ENCODE measurements around the gene MED25. TPM values are rescaled to one million over a fixed set of nuclear protein-coding genes. Genes with fewer than 3 reads are reported as not detected.

Gene MED25
- total RNA-seq, 1 donor from 2014 or later, result 40.1 TPM

GRCh38 chr19:49883094-49883493 lies 65.0 kb downstream of the MED25 start:
- no peak for TF ChIP-seq CTCF (IDR thresholded peaks at IDR 0.05)
- H3K27ac Mint-ChIP-seq (ENCODE audit: unreplicated experiment), result no peak overlapping the region
- no peaks in the 10 kb centered on the region for H3K9me3 Mint-ChIP-seq (ENCODE audit: low read depth)
- no peak for DNase-seq (ENCODE audit: low spot score)
- H3K4me1 Mint-ChIP-seq (ENCODE audit: low read depth), result peaks cover 12% of the 10 kb centered on the region
- no peaks in the 10 kb centered on the region for H3K27me3 Mint-ChIP-seq (ENCODE audit: low read depth)
- peaks cover 34% of the 10 kb centered on the region for H3K36me3 Mint-ChIP-seq (ENCODE audit: low read depth)
- H3K4me3 Mint-ChIP-seq (ENCODE audit: unreplicated experiment), result no peak overlapping the region

- peaks cover 30% of the 10 kb centered on the region for H3K36me3 Mint-ChIP-seq (ENCODE audit: low read depth)
- H3K27me3 Mint-ChIP-seq (ENCODE audit: low read depth), result no peaks in the 10 kb centered on the region
- no peak overlapping the region for H3K27ac Mint-ChIP-seq (ENCODE audit: unreplicated experiment)
- H3K9me3 Mint-ChIP-seq (ENCODE audit: low read depth), result no peaks in the 10 kb centered on the region
- TF ChIP-seq CTCF (IDR thresholded peaks at IDR 0.05), result no peak
- H3K4me1 Mint-ChIP-seq (ENCODE audit: low read depth), result peaks cover 2% of the 10 kb centered on the region
- H3K4me3 Mint-ChIP-seq (ENCODE audit: unreplicated experiment), result no peak overlapping the region
- peak; percentile 88 for DNase-seq (ENCODE audit: low spot score)
Observed at GRCh38 chr19:49884109-49884508, 66.0 kb downstream of the MED25 start.

- no peak for TF ChIP-seq CTCF (IDR thresholded peaks at IDR 0.05)
- H3K4me1 Mint-ChIP-seq (ENCODE audit: low read depth), result no peaks in the 10 kb centered on the region
- peaks cover 29% of the 10 kb centered on the region for H3K36me3 Mint-ChIP-seq (ENCODE audit: low read depth)
- H3K9me3 Mint-ChIP-seq (ENCODE audit: low read depth), result no peaks in the 10 kb centered on the region
- H3K4me3 Mint-ChIP-seq (ENCODE audit: unreplicated experiment), result no peak overlapping the region
- H3K27me3 Mint-ChIP-seq (ENCODE audit: low read depth), result no peaks in the 10 kb centered on the region
- DNase-seq (ENCODE audit: low spot score), result no peak
- no peak overlapping the region for H3K27ac Mint-ChIP-seq (ENCODE audit: unreplicated experiment)
Observed at GRCh38 chr19:49884760-49885159, 66.7 kb downstream of the MED25 start.

Small RNA genes lying within 50 kb of the gene (microRNA-seq; reads per million reads assigned to microRNA genes)
- gene MIR4749 (ENCODE audit: borderline number of aligned reads), result 8.3 reads per million, percentile 18 among the genes with 10 or more reads in this experiment
- gene MIR6799 (ENCODE audit: borderline number of aligned reads), result not detected
- not detected for gene MIR6800 (ENCODE audit: borderline number of aligned reads)

Other genes starting within 250 kb of the MED25 start
- gene NOSIP, start 237.7 kb upstream of the MED25 start, total RNA-seq, result 41.0 to 47.0 TPM (median 46.5 TPM) in 3 replicates
- gene PRRG2, start 237.0 kb upstream of the MED25 start, total RNA-seq, result 0.17 to 0.56 TPM (median 0.39 TPM) in 3 replicates
- 23.8 to 33.9 TPM (median 28.1 TPM) in 3 replicates for gene PRR12, start 227.1 kb upstream of the MED25 start, total RNA-seq
- 61.7 to 113 TPM (median 104 TPM) in 3 replicates for gene RRAS, start 178.1 kb upstream of the MED25 start, total RNA-seq
- 76.3 to 79.0 TPM (median 77.3 TPM) in 3 replicates for gene SCAF1, start 176.1 kb upstream of the MED25 start, total RNA-seq
- 45.8 to 75.3 TPM (median 53.0 TPM) in 3 replicates for gene IRF3, start 152.4 kb upstream of the MED25 start, total RNA-seq
- gene BCL2L12, start 152.4 kb upstream of the MED25 start, total RNA-seq, result 18.3 to 26.6 TPM (median 21.4 TPM) in 3 replicates
- 97.7 to 105 TPM (median 98.0 TPM) in 3 replicates for gene PRMT1, start 141.0 kb upstream of the MED25 start, total RNA-seq
- 0.49 to 1.4 TPM (median 0.52 TPM) in 3 replicates for gene ADM5, start 128.7 kb upstream of the MED25 start, total RNA-seq
- gene CPT1C, start 127.2 kb upstream of the MED25 start, total RNA-seq, result 26.3 to 30.7 TPM (median 27.3 TPM) in 3 replicates
- not detected in 3 replicates for gene TSKS, start 55.0 kb upstream of the MED25 start, total RNA-seq
- gene AP2A1, start 51.3 kb upstream of the MED25 start, total RNA-seq, result 144 to 149 TPM (median 146 TPM) in 3 replicates
- gene FUZ, start 5.0 kb upstream of the MED25 start, total RNA-seq, result 10.2 to 19.8 TPM (median 10.8 TPM) in 3 replicates
- 168 to 229 TPM (median 170 TPM) in 3 replicates for gene PTOV1, start 32.9 kb downstream of the MED25 start, total RNA-seq
- 51.4 to 97.0 TPM (median 52.4 TPM) in 3 replicates for gene PNKP, start 49.3 kb downstream of the MED25 start, total RNA-seq
- 52.0 to 70.5 TPM (median 55.8 TPM) in 3 replicates for gene AKT1S1, start 59.1 kb downstream of the MED25 start, total RNA-seq
- gene TBC1D17, start 59.4 kb downstream of the MED25 start, total RNA-seq, result 36.3 to 45.3 TPM (median 44.8 TPM) in 3 replicates
- 0.17 TPM in 1 of 3 replicates, not detected in the others for gene IL4I1, start 78.6 kb downstream of the MED25 start, total RNA-seq
- gene ATF5, start 110.9 kb downstream of the MED25 start, total RNA-seq, result 16.7 to 53.4 TPM (median 53.3 TPM) in 3 replicates
- gene NUP62, start 111.2 kb downstream of the MED25 start, total RNA-seq, result 41.0 to 50.5 TPM (median 44.7 TPM) in 3 replicates
- gene SIGLEC11, start 142.9 kb downstream of the MED25 start, total RNA-seq, result not detected in 3 replicates
- 21.0 to 21.9 TPM (median 21.1 TPM) in 3 replicates for gene VRK3, start 207.1 kb downstream of the MED25 start, total RNA-seq
- 7.0 to 7.3 TPM (median 7.0 TPM) in 3 replicates for gene ZNF473, start 207.7 kb downstream of the MED25 start, total RNA-seq